SK-N-SH (cell line): ENCODE results near the gene UCP3. TPM values are rescaled to one million over a fixed set of nuclear protein-coding genes. Genes with fewer than 3 reads are reported as not detected.
A peak's percentile ranks its signal among the peaks of the same experiment; 100 is the strongest.

ENCODE experiments used
- CTCF ChIA-PET: fragments of 300-600, 350-600 bp; formaldehyde crosslinking; extraction: SDS; loops from one replicate; lab custom pipeline; 2021; lab: Yijun Ruan, JAX
- POLR2A ChIA-PET: fragments of 350-600 bp; sonication (Branson Sonifier 250); formaldehyde crosslinking; extraction: SDS; loops from one replicate; lab custom pipeline; 2020; ENCODE audit warnings: antibody characterized with exemption, inconsistent platforms; lab: Yijun Ruan, JAX
- DNase-seq: peaks from one replicate; pipeline ENCODE4 v3.0.0; 2012
- H2AFZ ChIP-seq: fragments of 200-600 bp; sonication (generic); 2 replicates; pipeline ENCODE4 v1.8.1; 2016; ENCODE audit warnings: antibody characterized with exemption, mild to moderate bottlenecking, low read depth
- H3F3A ChIP-seq: fragments of 200-600 bp; sonication (generic); replicated peaks from 2 replicates; pipeline ENCODE3; 2016; ENCODE audit warnings: antibody characterized with exemption, mild to moderate bottlenecking; ENCODE audit not compliant: insufficient read depth
- H3K27ac ChIP-seq, 2 experiments: fragments of 200-500 bp in 1 of 2; fragments of 200-600 bp in 1 of 2; sonication (Bioruptor generic) in 1 of 2; sonication (generic), shearing (Covaris generic) in 1 of 2; 2 replicates each; pipeline versions ENCODE4 v1.5.1 to v1.6.1; 2014 to 2016; ENCODE audit warnings: low read depth in 2 of 2, inconsistent platforms in 1 of 2, low read length in 1 of 2, mild to moderate bottlenecking in 1 of 2, mixed read lengths in 1 of 2
- H3K27me3 ChIP-seq: fragments of 200-600 bp; sonication (generic), shearing (Covaris generic); 2 replicates; pipeline ENCODE4 v1.6.1; 2016; ENCODE audit warnings: mixed run types; ENCODE audit not compliant: insufficient read depth
- H3K36me3 ChIP-seq, 2 experiments: fragments of 200-500 bp in 1 of 2; fragments of 200-600 bp in 1 of 2; sonication (Bioruptor generic) in 1 of 2; sonication (generic) in 1 of 2; replicated peaks in 1 of 2; 2 replicates each; pipeline versions ENCODE3 to v1.5.1; 2014 to 2016; ENCODE audit warnings: low read length in 1 of 2, mild to moderate bottlenecking in 1 of 2; ENCODE audit not compliant: insufficient read depth in 2 of 2, control insufficient read depth in 1 of 2
- H3K4me1 ChIP-seq, 2 experiments: fragments of 200-500 bp in 1 of 2; fragments of 200-600 bp in 1 of 2; sonication (Bioruptor generic) in 1 of 2; sonication (generic), shearing (Covaris generic) in 1 of 2; 2 replicates each; pipeline versions ENCODE4 v1.5.1 to v1.6.1; 2014 to 2016; ENCODE audit warnings: low read depth in 1 of 2, low read length in 1 of 2, mixed run types in 1 of 2; ENCODE audit not compliant: insufficient read depth in 2 of 2, control insufficient read depth in 1 of 2
- H3K4me2 ChIP-seq: fragments of 200-600 bp; sonication (generic), shearing (Covaris generic); 2 replicates; pipeline ENCODE4 v1.6.1; 2017; ENCODE audit warnings: mixed run types
- H3K4me3 ChIP-seq, 2 experiments: fragments of 200-500 bp in 1 of 2; fragments of 200-600 bp in 1 of 2; sonication (Bioruptor generic) in 1 of 2; sonication (generic), shearing (Covaris generic) in 1 of 2; 2 replicates each; pipeline versions ENCODE4 v1.5.1 to v1.8.1; 2014 to 2016; ENCODE audit warnings: low read depth in 2 of 2, inconsistent platforms in 1 of 2, low read length in 1 of 2, mild to moderate bottlenecking in 1 of 2, mixed read lengths in 1 of 2, moderate library complexity in 1 of 2
- H3K79me2 ChIP-seq: fragments of 200-600 bp; sonication (generic); 2 replicates; pipeline ENCODE4 v1.8.1; 2017; ENCODE audit warnings: mild to moderate bottlenecking; ENCODE audit not compliant: insufficient read depth
- H3K9ac ChIP-seq: fragments of 200-600 bp; sonication (generic); 2 replicates; pipeline ENCODE4 v1.6.1; 2017; ENCODE audit warnings: mixed run types
- H3K9me2 ChIP-seq: fragments of 200-600 bp; sonication (generic); 2 replicates; pipeline ENCODE4 v1.6.1; 2017; ENCODE audit warnings: mixed run types
- H3K9me3 ChIP-seq: fragments of 200-600 bp; sonication (generic); 2 replicates; pipeline ENCODE4 v1.6.1; 2017; ENCODE audit warnings: mixed run types, mild to moderate bottlenecking, moderate library complexity
- H4K20me1 ChIP-seq: fragments of 200-600 bp; sonication (generic); 2 replicates; pipeline ENCODE4 v1.6.1; 2017; ENCODE audit warnings: mild to moderate bottlenecking, mixed run types; ENCODE audit not compliant: insufficient read depth
- CHD2 ChIP-seq: fragments of 150-350 bp; IDR thresholded peaks from 2 replicates; pipeline ENCODE4 v1.6.1; 2018; ENCODE audit warnings: low read length; ENCODE audit not compliant: partially characterized antibody
- ELF1 ChIP-seq: IDR thresholded peaks from 2 replicates; pipeline ENCODE4 v1.4.0; 2012
- FOSL2 ChIP-seq: IDR thresholded peaks from 2 replicates; pipeline ENCODE4 v1.4.0; 2012; ENCODE audit warnings: low read depth, mild to moderate bottlenecking, moderate library complexity, borderline replicate concordance
- FOXJ3 ChIP-seq: sonication (generic); formaldehyde crosslinking; IDR thresholded peaks from 2 replicates; pipeline ENCODE4 v1.5.1; 2020; ENCODE audit warnings: mild to moderate bottlenecking, missing genetic modification reagents
- FOXM1 ChIP-seq: IDR thresholded peaks from 2 replicates; pipeline ENCODE4 v1.4.0; 2012; ENCODE audit warnings: low read depth, mild to moderate bottlenecking
- IRF3 ChIP-seq: fragments of 150-350 bp; IDR thresholded peaks from 2 replicates; pipeline ENCODE4 v1.6.1; 2016; ENCODE audit warnings: mild to moderate bottlenecking, low read depth, low read length
- JUND ChIP-seq: IDR thresholded peaks from 2 replicates; pipeline ENCODE4 v1.4.0; 2012
- MXI1 ChIP-seq: IDR thresholded peaks from 2 replicates; pipeline ENCODE4 v1.6.1; 2012; ENCODE audit warnings: mild to moderate bottlenecking, low read depth, low read length, improper control_type of control experiment
- POLR2AphosphoS5 ChIP-seq: IDR thresholded peaks from 2 replicates; pipeline ENCODE4 v1.6.1; 2012; ENCODE audit warnings: low read depth, low read length
- RCOR1 ChIP-seq: fragments of 150-350 bp; IDR thresholded peaks from 2 replicates; pipeline ENCODE4 v1.6.1; 2017; ENCODE audit warnings: antibody characterized with exemption, low read length
- RFX5 ChIP-seq: IDR thresholded peaks from 2 replicates; pipeline ENCODE4 v1.6.1; 2012; ENCODE audit warnings: mild to moderate bottlenecking, improper control_type of control experiment, low read length
- TAF1 ChIP-seq: IDR thresholded peaks from 2 replicates; pipeline ENCODE4 v1.6.1; 2012; ENCODE audit warnings: low read depth, mild to moderate bottlenecking, low read length, moderate library complexity, borderline replicate concordance
- TCF12 ChIP-seq: IDR thresholded peaks from 2 replicates; pipeline ENCODE4 v1.4.0; 2012
- USF2 ChIP-seq: fragments of 150-350 bp; IDR thresholded peaks from 2 replicates; pipeline ENCODE4 v1.6.1; 2017; ENCODE audit warnings: antibody characterized with exemption, low read length, low read depth, borderline replicate concordance
- YY1 ChIP-seq: IDR thresholded peaks from 2 replicates; pipeline ENCODE4 v1.4.0; 2012; ENCODE audit warnings: low read depth, mild to moderate bottlenecking
- WGBS: methylation state at CpG from one replicate; pipeline ENCODE4 v1.1.6; 2017; ENCODE audit warnings: low lambda C conversion rate; 5-methylcytosine and 5-hydroxymethylcytosine counted together
- polyA plus RNA-seq, 3 experiments: library from polyadenylated mRNA; depleted of rRNA; stranded (reverse); fragments of >200 nt; gene quantifications; 2 replicates each; pipeline ENCODE4 v1.2.3, GENCODE V29; 2012
- TF ChIP-seq, protein P1 (sequence below): IDR thresholded peaks from 2 replicates; pipeline ENCODE4; 2012
- TF ChIP-seq, protein P2 (sequence below): IDR thresholded peaks from 2 replicates; pipeline ENCODE4 v1.4.0; 2012; ENCODE audit warnings: low read depth, borderline replicate concordance
- TF ChIP-seq, protein P3 (sequence below): fragments of 200-600 bp; sonication (generic); IDR thresholded peaks from 2 replicates; pipeline ENCODE4 v1.6.1; 2017; ENCODE audit warnings: antibody characterized with exemption, mild to moderate bottlenecking, moderate library complexity

The UCP3 gene
- polyA plus RNA-seq, 1 of the 3 experiments (the other 2 are of a cell fraction), result 1.2 TPM

DNA sequence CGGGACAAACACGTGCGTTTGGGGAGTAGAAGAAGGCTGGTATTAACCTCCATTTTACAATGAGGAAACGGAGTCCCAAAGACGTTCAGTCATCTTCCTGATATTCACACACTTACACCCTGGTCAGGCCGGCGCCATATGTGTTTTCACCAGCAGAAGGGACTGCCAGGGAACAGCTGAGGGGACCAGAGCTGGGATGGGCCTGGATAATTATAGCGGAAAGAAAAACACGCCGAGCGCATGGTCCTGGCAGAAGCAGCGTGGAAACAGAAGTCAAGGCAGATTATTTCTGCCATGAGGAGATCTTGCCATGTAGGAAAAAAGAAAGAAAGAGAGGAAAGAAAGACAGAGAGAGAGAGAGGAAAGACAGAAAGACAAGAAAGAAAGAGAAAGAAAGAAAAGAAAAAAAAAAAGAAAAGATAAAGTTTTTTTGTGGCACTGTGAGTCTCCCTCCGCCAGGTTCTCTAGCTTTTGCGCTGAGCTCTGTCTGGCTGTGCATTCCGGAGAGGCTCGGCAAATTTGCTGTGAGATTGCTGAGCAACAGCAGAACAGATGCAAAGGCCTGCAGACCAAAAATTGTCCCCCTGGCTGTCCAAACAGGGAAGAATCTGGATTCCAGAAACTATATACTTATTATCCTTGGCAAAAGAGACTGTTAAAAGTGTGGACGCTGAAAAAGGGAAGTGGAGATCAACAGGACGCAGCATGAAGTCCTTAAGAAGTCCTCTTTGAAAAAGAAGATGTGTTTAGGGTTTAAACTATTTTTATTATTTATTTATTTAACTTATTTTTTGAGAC, 24.9 kb downstream of the UCP3 start:
- Histone ChIP-seq H3K27me3 (no peaks in the 10 kb centered on the region), H3K36me3 (peaks cover 0 to 12% of the 10 kb centered on the region in 2 experiments), H3K4me2 (peak overlapping the region; percentile 98), H3K9me3 (no peaks in the 10 kb centered on the region), H3K79me2 (peaks cover 8% of the 10 kb centered on the region; the same call in 1 of the 2 replicates), H3K4me3 (peak overlapping the region; percentile 70 to 93), H3K4me1 (peaks cover 7 to 22% of the 10 kb centered on the region in 2 experiments; a peak in 2 of 4 replicates), H3K9ac (peak overlapping the region; percentile 83; the same call in 1 of the 2 replicates), H4K20me1 (no peaks in the 10 kb centered on the region), H3K9me2 (no peaks in the 10 kb centered on the region), H3K27ac (peak overlapping the region; percentile 87 to 98), H2AFZ (peak overlapping the region; percentile 98), H3F3A (peaks cover 2% of the 10 kb centered on the region)
- no peak; the same call in 1 of the 2 replicates for TF ChIP-seq FOXJ3 (CRISPR knock-in tag)
- CTCF ChIA-PET, result interaction anchor here (4.6 kb wide), 1 partner anchor 21 kb away, joined by 21 read pairs; no protein-coding TSS in a partner anchor
- DNase-seq, result peak; percentile 49
- POLR2A ChIA-PET, result interaction anchor here (1.4 kb wide), 1 partner anchor 187 kb away, joined by 4 read pairs; the partner anchor contains the start of genes C2CD3 and PPME1
- 64% methylated on average over 18 of the region's 18 CpGs for WGBS

DNA sequence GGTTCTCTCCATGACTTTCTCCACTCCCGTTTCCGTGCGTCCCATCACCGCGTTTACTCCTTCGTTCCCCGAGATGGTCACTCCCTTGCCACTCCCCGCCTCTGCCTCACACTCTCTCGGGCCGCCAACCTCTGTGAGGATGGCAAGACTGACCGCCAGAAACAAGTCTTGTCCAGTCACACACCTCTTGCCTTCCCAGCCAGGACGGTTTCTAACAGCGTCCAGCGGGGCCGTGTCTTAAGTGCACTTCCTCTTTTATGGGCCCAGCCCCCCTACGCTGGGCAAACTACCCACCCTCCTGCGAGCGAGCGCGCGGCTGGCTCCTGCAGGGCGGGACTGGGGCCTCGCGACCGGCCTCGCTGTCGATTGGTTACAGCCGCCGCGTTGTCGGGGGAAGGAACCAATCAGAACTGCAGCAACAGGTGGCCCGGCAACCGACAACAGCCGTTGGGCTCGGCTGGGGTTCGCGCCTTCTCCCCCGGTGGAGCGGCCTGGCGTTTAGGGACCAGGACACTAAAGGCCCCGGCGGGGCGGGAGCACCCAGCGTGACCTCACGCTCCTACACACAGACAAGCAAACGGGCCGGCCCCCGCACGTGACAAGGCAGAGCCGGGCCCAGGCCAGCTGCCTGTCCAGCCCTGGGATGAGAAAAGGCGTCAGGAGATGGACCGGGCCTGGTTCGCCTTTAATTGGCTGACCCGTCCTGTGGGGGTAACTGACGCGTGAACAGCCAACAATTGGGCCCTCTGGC, 25.7 kb downstream of the UCP3 start:
- CTCF ChIA-PET, result interaction anchor here (4.6 kb wide), 1 partner anchor 20 kb away, joined by 21 read pairs; no protein-coding TSS in a partner anchor
- 4% methylated on average over 24 of the region's 56 CpGs for WGBS
- TF ChIP-seq FOXJ3 (CRISPR knock-in tag), result no peak; the same call in 1 of the 2 replicates
- TF ChIP-seq POLR2AphosphoS5, result peak; percentile 42; the same call in 1 of the 2 replicates
- peak; percentile 82 for TF ChIP-seq FOXM1
- TF ChIP-seq TAF1, result peak; percentile 35; the same call in 1 of the 2 replicates
- no peak for TF ChIP-seq JUND
- TF ChIP-seq CHD2, result peak; percentile 14
- TF ChIP-seq IRF3, result peak; percentile 39; the same call in 1 of the 2 replicates
- peak; percentile 93 for TF ChIP-seq RFX5
- no peak; the same call in 1 of the 2 replicates for TF ChIP-seq RCOR1
- TF ChIP-seq YY1, result no peak
- TF ChIP-seq, protein P1, sequence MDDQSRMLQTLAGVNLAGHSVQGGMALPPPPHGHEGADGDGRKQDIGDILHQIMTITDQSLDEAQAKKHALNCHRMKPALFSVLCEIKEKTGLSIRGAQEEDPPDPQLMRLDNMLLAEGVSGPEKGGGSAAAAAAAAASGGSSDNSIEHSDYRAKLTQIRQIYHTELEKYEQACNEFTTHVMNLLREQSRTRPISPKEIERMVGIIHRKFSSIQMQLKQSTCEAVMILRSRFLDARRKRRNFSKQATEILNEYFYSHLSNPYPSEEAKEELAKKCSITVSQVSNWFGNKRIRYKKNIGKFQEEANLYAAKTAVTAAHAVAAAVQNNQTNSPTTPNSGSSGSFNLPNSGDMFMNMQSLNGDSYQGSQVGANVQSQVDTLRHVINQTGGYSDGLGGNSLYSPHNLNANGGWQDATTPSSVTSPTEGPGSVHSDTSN, result 0 out of 2 replicates have a peak, but pooled peaks have one; percentile 14
- TF ChIP-seq ELF1, result peak; percentile 53; the same call in 1 of the 2 replicates
- TF ChIP-seq, protein P2, sequence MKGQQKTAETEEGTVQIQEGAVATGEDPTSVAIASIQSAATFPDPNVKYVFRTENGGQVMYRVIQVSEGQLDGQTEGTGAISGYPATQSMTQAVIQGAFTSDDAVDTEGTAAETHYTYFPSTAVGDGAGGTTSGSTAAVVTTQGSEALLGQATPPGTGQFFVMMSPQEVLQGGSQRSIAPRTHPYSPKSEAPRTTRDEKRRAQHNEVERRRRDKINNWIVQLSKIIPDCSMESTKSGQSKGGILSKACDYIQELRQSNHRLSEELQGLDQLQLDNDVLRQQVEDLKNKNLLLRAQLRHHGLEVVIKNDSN, result peak; percentile 76
- 0 out of 2 replicates have a peak, but pooled peaks have one; percentile 10 for TF ChIP-seq USF2
- TF ChIP-seq MXI1, result peak; percentile 74
- no peak for TF ChIP-seq FOSL2
- TF ChIP-seq TCF12, result peak; percentile 29; the same call in 1 of the 2 replicates
- TF ChIP-seq, protein P3, sequence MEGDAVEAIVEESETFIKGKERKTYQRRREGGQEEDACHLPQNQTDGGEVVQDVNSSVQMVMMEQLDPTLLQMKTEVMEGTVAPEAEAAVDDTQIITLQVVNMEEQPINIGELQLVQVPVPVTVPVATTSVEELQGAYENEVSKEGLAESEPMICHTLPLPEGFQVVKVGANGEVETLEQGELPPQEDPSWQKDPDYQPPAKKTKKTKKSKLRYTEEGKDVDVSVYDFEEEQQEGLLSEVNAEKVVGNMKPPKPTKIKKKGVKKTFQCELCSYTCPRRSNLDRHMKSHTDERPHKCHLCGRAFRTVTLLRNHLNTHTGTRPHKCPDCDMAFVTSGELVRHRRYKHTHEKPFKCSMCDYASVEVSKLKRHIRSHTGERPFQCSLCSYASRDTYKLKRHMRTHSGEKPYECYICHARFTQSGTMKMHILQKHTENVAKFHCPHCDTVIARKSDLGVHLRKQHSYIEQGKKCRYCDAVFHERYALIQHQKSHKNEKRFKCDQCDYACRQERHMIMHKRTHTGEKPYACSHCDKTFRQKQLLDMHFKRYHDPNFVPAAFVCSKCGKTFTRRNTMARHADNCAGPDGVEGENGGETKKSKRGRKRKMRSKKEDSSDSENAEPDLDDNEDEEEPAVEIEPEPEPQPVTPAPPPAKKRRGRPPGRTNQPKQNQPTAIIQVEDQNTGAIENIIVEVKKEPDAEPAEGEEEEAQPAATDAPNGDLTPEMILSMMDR, result no peak

More for the DNA sequence above, 25.7 kb downstream of the UCP3 start:
- H3K9me3 ChIP-seq, result no peaks in the 10 kb centered on the region
- H2AFZ ChIP-seq, result peak overlapping the region; percentile 98
- H4K20me1 ChIP-seq, result no peaks in the 10 kb centered on the region
- peaks cover 7 to 22% of the 10 kb centered on the region in 2 experiments; a peak in 2 of 4 replicates for H3K4me1 ChIP-seq
- H3K9me2 ChIP-seq, result no peaks in the 10 kb centered on the region
- H3K9ac ChIP-seq, result peak overlapping the region; percentile 83
- H3K4me2 ChIP-seq, result peak overlapping the region; percentile 98
- peaks cover 8% of the 10 kb centered on the region; the same call in 1 of the 2 replicates for H3K79me2 ChIP-seq
- DNase-seq, result peak; percentile 97
- no peaks in the 10 kb centered on the region for H3K27me3 ChIP-seq
- peaks cover 0 to 16% of the 10 kb centered on the region in 2 experiments for H3K36me3 ChIP-seq
- POLR2A ChIA-PET, result interaction anchor here (0.6 to 3.1 kb wide), 4 partner anchors 12 to 188 kb away, joined by 3 to 15 read pairs (median 4); partner anchors contain the start of genes C2CD3 and PPME1
- peak overlapping the region; percentile 70 to 93 for H3K4me3 ChIP-seq
- peaks cover 2% of the 10 kb centered on the region for H3F3A ChIP-seq
- peak overlapping the region; percentile 87 to 98 for H3K27ac ChIP-seq
